LNCaP clone FGC (cell line): ENCODE measurements around the gene WFS1.

Experiments
- DNase-seq: peaks from one replicate; pipeline ENCODE4 v3.0.0-alpha.2; 2011; ENCODE audit warnings: low read depth
- H3K4me3 ChIP-seq: 2 replicates; pipeline ENCODE4 v1.5.1; 2011; ENCODE audit warnings: mild to moderate bottlenecking, low read depth, low read length, control low read depth
- CTCF ChIP-seq: IDR thresholded peaks from 2 replicates; pipeline ENCODE4 v1.5.1; 2012; ENCODE audit warnings: mild to moderate bottlenecking; ENCODE audit not compliant: control insufficient read depth, insufficient read depth; ENCODE audit errors: extremely low read depth

The WFS1 gene

GRCh38 chr4:6268650-6269615 is 717 bp upstream of the WFS1 start:
- DNase-seq = no peak

GRCh38 chr4:6270636-6271121 is 1.0 kb downstream of the WFS1 start:
- TF ChIP-seq CTCF = no peak
- DNase-seq = no peak
- peak overlapping the region; percentile 89 for H3K4me3 ChIP-seq

More at GRCh38 chr4:6268650-6269615, 717 bp upstream of the WFS1 start:
- no peak for TF ChIP-seq CTCF
- H3K4me3 ChIP-seq = peak overlapping the region; percentile 30

- H3K4me3 ChIP-seq = no peak overlapping the region
- TF ChIP-seq CTCF = no peak
- DNase-seq = no peak
These were observed 1.6 kb downstream of the WFS1 start for GRCh38 chr4:6271206-6271605.

GRCh38 chr4:6271701-6272465 is 2.2 kb downstream of the WFS1 start:
- peak; percentile 63 for DNase-seq
- no peak overlapping the region for H3K4me3 ChIP-seq
- no peak for TF ChIP-seq CTCF

- no peak for DNase-seq
- TF ChIP-seq CTCF = no peak
- H3K4me3 ChIP-seq = no peak overlapping the region
These were observed 3.4 kb downstream of the WFS1 start for GRCh38 chr4:6272863-6273660.

- no peak overlapping the region for H3K4me3 ChIP-seq
- TF ChIP-seq CTCF = no peak
- DNase-seq = no peak
These were observed 4.0 kb downstream of the WFS1 start for GRCh38 chr4:6273661-6273990.
